ENCODE results near the gene PCYOX1L.

Gene PCYOX1L

GRCh38 chr5:149345892-149346222, 12.0 kb upstream of the PCYOX1L start:
- peak overlapping the region; percentile 94 to 97 for H3K27ac Mint-ChIP-seq
- H3K36me3 Mint-ChIP-seq (ENCODE audit: insufficient read depth): peaks cover 39% of the 10 kb centered on the region
- H3K27me3 Mint-ChIP-seq: no peaks in the 10 kb centered on the region
- DNase-seq: no peak
- H3K9me3 Mint-ChIP-seq: peaks cover 2 to 7% of the 10 kb centered on the region in 2 donors
- H3K4me3 Mint-ChIP-seq: peak overlapping the region; percentile 91 to 92
- H3K4me1 Mint-ChIP-seq (ENCODE audit: low read depth in 2 of 2): peaks cover 43 to 52% of the 10 kb centered on the region in 2 donors
- peak; percentile 3 for ATAC-seq (replicated peaks)

GRCh38 chr5:149348518-149348917, 9.3 kb upstream of the PCYOX1L start:
- H3K27ac Mint-ChIP-seq: peak overlapping the region; percentile 69 to 73
- ATAC-seq (replicated peaks): peak; percentile 48

GRCh38 chr5:149349382-149349781, 8.5 kb upstream of the PCYOX1L start:
- peaks cover 39 to 59% of the 10 kb centered on the region in 2 donors for H3K4me1 Mint-ChIP-seq (ENCODE audit: low read depth in 2 of 2)
- H3K9me3 Mint-ChIP-seq: peaks cover 2 to 7% of the 10 kb centered on the region in 2 donors
- no peaks in the 10 kb centered on the region for H3K27me3 Mint-ChIP-seq
- H3K36me3 Mint-ChIP-seq (ENCODE audit: insufficient read depth): peaks cover 65% of the 10 kb centered on the region
- H3K27ac Mint-ChIP-seq: peak overlapping the region in 1 of 2 donors; percentile 69
- ATAC-seq (replicated peaks) (no peak), DNase-seq (no peak)
- peak overlapping the region; percentile 61 to 91 for H3K4me3 Mint-ChIP-seq

More at GRCh38 chr5:149348518-149348917, 9.3 kb upstream of the PCYOX1L start:
- H3K36me3 Mint-ChIP-seq (ENCODE audit: insufficient read depth): peaks cover 63% of the 10 kb centered on the region
- peaks cover 43 to 60% of the 10 kb centered on the region in 2 donors for H3K4me1 Mint-ChIP-seq (ENCODE audit: low read depth in 2 of 2)
- no peak for DNase-seq
- peaks cover 2 to 7% of the 10 kb centered on the region in 2 donors for H3K9me3 Mint-ChIP-seq
- no peaks in the 10 kb centered on the region for H3K27me3 Mint-ChIP-seq
- peak overlapping the region; percentile 61 to 91 for H3K4me3 Mint-ChIP-seq

GRCh38 chr5:149352169-149352568, 5.7 kb upstream of the PCYOX1L start:
- peak overlapping the region in 1 of 2 donors; percentile 90 for H3K27ac Mint-ChIP-seq
- ATAC-seq (replicated peaks): no peak
- H3K9me3 Mint-ChIP-seq: no peaks in the 10 kb centered on the region
- H3K4me1 Mint-ChIP-seq (ENCODE audit: low read depth in 2 of 2): peaks cover 27 to 45% of the 10 kb centered on the region in 2 donors
- no peak overlapping the region for H3K4me3 Mint-ChIP-seq
- H3K36me3 Mint-ChIP-seq (ENCODE audit: insufficient read depth): peaks cover 71% of the 10 kb centered on the region
- H3K27me3 Mint-ChIP-seq: no peaks in the 10 kb centered on the region
- DNase-seq: no peak

- Mint-ChIP-seq H3K27me3 (no peaks in the 10 kb centered on the region), H3K4me1 (ENCODE audit: low read depth in 2 of 2) (peaks cover 26 to 42% of the 10 kb centered on the region in 2 donors), H3K4me3 (no peak overlapping the region), H3K36me3 (ENCODE audit: insufficient read depth) (peaks cover 65% of the 10 kb centered on the region), H3K9me3 (no peaks in the 10 kb centered on the region), H3K27ac (no peak overlapping the region)
- ATAC-seq (replicated peaks) (no peak), DNase-seq (no peak)
Observed at GRCh38 chr5:149353911-149354310, 3.9 kb upstream of the PCYOX1L start.

- H3K27me3 Mint-ChIP-seq: no peaks in the 10 kb centered on the region
- H3K9me3 Mint-ChIP-seq: no peaks in the 10 kb centered on the region
- no peak overlapping the region for H3K27ac Mint-ChIP-seq
- no peak overlapping the region for H3K4me3 Mint-ChIP-seq
- no peak for ATAC-seq (replicated peaks)
- H3K4me1 Mint-ChIP-seq (ENCODE audit: low read depth in 2 of 2): peaks cover 33 to 46% of the 10 kb centered on the region in 2 donors
- DNase-seq: no peak
- H3K36me3 Mint-ChIP-seq (ENCODE audit: insufficient read depth): peaks cover 53% of the 10 kb centered on the region
Observed at GRCh38 chr5:149355688-149356087, 2.2 kb upstream of the PCYOX1L start.

GRCh38 chr5:149356391-149356790, 1.5 kb upstream of the PCYOX1L start:
- Mint-ChIP-seq H3K36me3 (ENCODE audit: insufficient read depth) (peaks cover 46% of the 10 kb centered on the region), H3K4me1 (ENCODE audit: low read depth in 2 of 2) (peaks cover 35 to 49% of the 10 kb centered on the region in 2 donors), H3K27me3 (no peaks in the 10 kb centered on the region), H3K9me3 (no peaks in the 10 kb centered on the region), H3K4me3 (no peak overlapping the region), H3K27ac (no peak overlapping the region)
- ATAC-seq (replicated peaks): no peak
- DNase-seq: no peak

- peak; percentile 16 to 26 (median 23) for DNase-seq
- no peaks in the 10 kb centered on the region for H3K27me3 Mint-ChIP-seq
- H3K4me1 Mint-ChIP-seq (ENCODE audit: low read depth in 2 of 2): peaks cover 37 to 41% of the 10 kb centered on the region in 2 donors
- H3K27ac Mint-ChIP-seq: peak overlapping the region; percentile 88 to 95
- peaks cover 30% of the 10 kb centered on the region for H3K36me3 Mint-ChIP-seq (ENCODE audit: insufficient read depth)
- H3K4me3 Mint-ChIP-seq: peak overlapping the region; percentile 95
- H3K9me3 Mint-ChIP-seq: no peaks in the 10 kb centered on the region
- peak; percentile 34 for ATAC-seq (replicated peaks)
Observed at GRCh38 chr5:149358294-149358651, 427 bp downstream of the PCYOX1L start.

GRCh38 chr5:149358868-149359495, 1.1 kb downstream of the PCYOX1L start:
- DNase-seq (no peak), ATAC-seq (replicated peaks) (no peak)
- Mint-ChIP-seq H3K36me3 (ENCODE audit: insufficient read depth) (peaks cover 26% of the 10 kb centered on the region), H3K9me3 (no peaks in the 10 kb centered on the region), H3K4me3 (peak overlapping the region; percentile 95), H3K27me3 (no peaks in the 10 kb centered on the region), H3K27ac (peak overlapping the region; percentile 88 to 95), H3K4me1 (ENCODE audit: low read depth in 2 of 2) (peaks cover 37 to 41% of the 10 kb centered on the region in 2 donors)

- Mint-ChIP-seq H3K36me3 (ENCODE audit: insufficient read depth) (peaks cover 20% of the 10 kb centered on the region), H3K4me1 (ENCODE audit: low read depth in 2 of 2) (peaks cover 33 to 35% of the 10 kb centered on the region in 2 donors), H3K4me3 (peak overlapping the region in 1 of 2 donors; percentile 25), H3K27ac (peak overlapping the region; percentile 72 to 88), H3K27me3 (no peaks in the 10 kb centered on the region), H3K9me3 (no peaks in the 10 kb centered on the region)
- DNase-seq (no peak), ATAC-seq (replicated peaks) (no peak)
Observed at GRCh38 chr5:149360272-149360671, 2.4 kb downstream of the PCYOX1L start.

- Mint-ChIP-seq H3K4me1 (ENCODE audit: low read depth in 2 of 2) (peaks cover 33 to 38% of the 10 kb centered on the region in 2 donors), H3K27me3 (no peaks in the 10 kb centered on the region), H3K4me3 (no peak overlapping the region), H3K9me3 (no peaks in the 10 kb centered on the region), H3K36me3 (ENCODE audit: insufficient read depth) (peaks cover 10% of the 10 kb centered on the region), H3K27ac (no peak overlapping the region)
- DNase-seq (no peak), ATAC-seq (replicated peaks) (no peak)
Observed at GRCh38 chr5:149362541-149362940, 4.7 kb downstream of the PCYOX1L start.

- Mint-ChIP-seq H3K4me3 (no peak overlapping the region), H3K4me1 (ENCODE audit: low read depth in 2 of 2) (peaks cover 33 to 34% of the 10 kb centered on the region in 2 donors), H3K27ac (no peak overlapping the region), H3K36me3 (ENCODE audit: insufficient read depth) (peaks cover 8% of the 10 kb centered on the region), H3K9me3 (no peaks in the 10 kb centered on the region), H3K27me3 (no peaks in the 10 kb centered on the region)
- ATAC-seq (replicated peaks) (no peak), DNase-seq (no peak)
Observed at GRCh38 chr5:149363358-149363757, 5.5 kb downstream of the PCYOX1L start.

GRCh38 chr5:149363936-149364335, 6.1 kb downstream of the PCYOX1L start:
- no peaks in the 10 kb centered on the region for H3K9me3 Mint-ChIP-seq
- no peak overlapping the region for H3K27ac Mint-ChIP-seq
- no peak overlapping the region for H3K4me3 Mint-ChIP-seq
- H3K4me1 Mint-ChIP-seq (ENCODE audit: low read depth in 2 of 2): peaks cover 27 to 28% of the 10 kb centered on the region in 2 donors
- DNase-seq: no peak
- no peaks in the 10 kb centered on the region for H3K27me3 Mint-ChIP-seq
- peaks cover 8% of the 10 kb centered on the region for H3K36me3 Mint-ChIP-seq (ENCODE audit: insufficient read depth)
- ATAC-seq (replicated peaks): no peak

GRCh38 chr5:149364719-149365118, 6.9 kb downstream of the PCYOX1L start:
- peaks cover 22 to 25% of the 10 kb centered on the region in 2 donors for H3K4me1 Mint-ChIP-seq (ENCODE audit: low read depth in 2 of 2)
- H3K9me3 Mint-ChIP-seq: no peaks in the 10 kb centered on the region
- DNase-seq (no peak), ATAC-seq (replicated peaks) (no peak)
- peaks cover 4% of the 10 kb centered on the region for H3K36me3 Mint-ChIP-seq (ENCODE audit: insufficient read depth)
- H3K27me3 Mint-ChIP-seq: no peaks in the 10 kb centered on the region
- H3K4me3 Mint-ChIP-seq: no peak overlapping the region
- peak overlapping the region in 1 of 2 donors; percentile 1 for H3K27ac Mint-ChIP-seq
